G401.6 (cell line): ENCODE data around the gene KPNB1.

Experiments used
- FAIRE-seq: peaks from 2 replicates; lab custom pipeline; 2012; peaks lifted over from hg19 to GRCh38; lab: Jason Lieb, UNC

Gene KPNB1

DNA sequence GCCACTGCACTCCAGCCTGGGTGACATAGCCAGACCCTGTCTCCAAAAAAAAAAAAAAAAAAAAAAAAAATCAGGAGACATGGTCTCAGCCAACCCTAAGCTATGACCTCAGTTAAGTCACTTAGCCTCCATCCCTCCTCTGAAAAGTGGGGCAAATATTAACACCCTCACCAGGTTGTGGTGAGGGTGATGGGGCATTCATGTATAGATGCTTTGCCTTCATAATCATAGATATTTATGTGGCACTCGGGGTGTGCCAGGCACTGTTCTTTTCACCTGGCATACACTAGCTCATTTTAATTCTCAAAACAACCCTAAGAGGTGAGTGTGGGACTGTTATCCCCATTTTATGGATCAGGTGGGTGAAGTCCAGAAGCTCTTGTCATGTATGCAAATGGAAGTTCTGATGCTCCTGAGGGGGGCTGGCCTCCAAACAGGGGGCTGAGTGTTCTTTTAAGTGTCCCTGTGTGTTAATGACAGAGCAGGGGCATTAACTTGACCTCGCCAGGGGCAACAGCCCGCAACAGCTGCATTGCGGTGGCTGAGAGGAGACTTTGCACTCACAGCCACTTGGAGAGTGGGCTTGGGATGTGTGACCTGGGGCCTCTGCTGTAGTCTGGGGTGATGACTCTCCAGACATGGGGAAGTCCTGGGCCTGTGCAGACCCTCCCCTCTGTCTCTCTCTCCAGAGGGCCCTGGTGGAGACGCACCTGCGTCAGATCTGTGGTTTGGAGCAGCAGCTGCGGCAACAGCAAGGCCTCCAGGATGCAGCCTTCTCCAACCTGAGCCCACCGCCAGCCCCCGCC is 48.4 kb downstream of the KPNB1 start:
- FAIRE-seq: no peak

GRCh38 chr17:47698749-47699535 is 49.2 kb downstream of the KPNB1 start:
- FAIRE-seq: no peak

- no peak for FAIRE-seq
Measured at GRCh38 chr17:47699536-47699840, 49.8 kb downstream of the KPNB1 start.

GRCh38 chr17:47700471-47701449 is 51.0 kb downstream of the KPNB1 start:
- FAIRE-seq: no peak

DNA sequence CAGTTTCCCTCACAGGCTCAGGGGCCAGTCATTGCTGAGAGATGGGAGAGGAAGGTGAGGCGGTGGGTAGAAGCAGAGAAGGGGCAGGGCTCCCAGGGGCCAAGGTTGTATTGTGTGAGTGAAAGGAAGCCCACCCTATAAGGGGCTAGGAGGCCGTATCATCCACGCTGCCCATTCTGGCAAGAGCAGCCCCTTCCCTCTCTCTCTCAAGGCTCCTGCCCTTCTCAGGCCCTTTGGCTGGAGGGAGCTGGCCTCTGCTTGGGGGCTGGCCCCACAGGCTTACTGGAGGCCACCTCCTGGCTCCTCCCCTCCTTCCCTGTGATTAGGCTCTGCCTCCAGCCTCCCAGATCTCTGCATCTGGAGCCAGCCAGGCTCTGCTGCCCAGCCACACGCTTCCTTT is 51.9 kb downstream of the KPNB1 start:
- FAIRE-seq: no peak

DNA sequence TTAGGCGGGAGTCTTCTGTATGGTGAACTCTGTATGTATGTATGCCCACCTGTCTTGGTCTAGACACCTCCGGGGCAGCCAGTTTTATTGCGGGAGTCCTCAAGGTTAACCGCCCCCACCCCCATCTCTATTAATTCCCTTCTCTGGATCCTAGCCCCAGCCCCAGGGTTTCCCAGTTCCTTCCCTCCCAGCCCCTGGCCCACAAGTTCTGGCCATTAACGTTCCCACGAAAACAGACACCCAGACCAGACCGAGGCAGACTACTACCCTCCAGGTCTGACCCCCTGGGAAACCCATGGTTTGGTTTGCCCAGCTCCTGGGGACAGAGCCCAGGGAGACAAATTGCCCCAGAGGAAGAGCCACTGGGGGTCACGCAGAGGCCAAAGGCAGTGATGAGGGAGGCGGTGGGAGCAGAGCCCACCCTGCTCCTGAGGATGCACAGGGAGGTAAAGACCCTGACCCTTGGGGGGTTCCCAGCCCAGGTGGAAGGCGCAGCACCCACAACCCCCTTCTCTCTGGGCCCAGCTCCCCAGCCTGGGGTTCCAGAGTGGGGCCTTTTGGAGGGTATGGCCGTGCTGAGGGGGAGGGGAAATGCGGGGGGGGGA is 52.8 kb downstream of the KPNB1 start:
- FAIRE-seq: no peak

DNA sequence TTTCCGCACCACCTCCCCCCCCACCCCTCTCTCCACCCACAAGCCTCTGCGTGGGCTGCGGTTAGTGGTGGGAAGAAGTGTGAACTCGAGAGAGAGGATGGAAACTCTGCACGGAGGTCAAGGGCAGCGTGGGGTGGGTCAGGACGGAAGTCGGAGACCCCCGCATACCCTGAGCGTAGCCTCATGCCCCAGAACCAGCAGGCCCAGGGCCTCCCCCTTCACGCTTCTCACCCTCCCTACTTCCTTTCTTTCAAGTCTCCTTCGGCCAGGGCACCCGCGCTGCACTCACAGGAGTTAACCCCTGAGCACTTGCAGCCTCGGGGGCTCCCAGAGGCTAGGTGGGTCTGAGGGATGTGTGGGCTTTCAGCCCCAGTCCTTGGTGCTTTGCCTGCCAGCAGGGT is 53.5 kb downstream of the KPNB1 start:
- no peak for FAIRE-seq

GRCh38 chr17:47703671-47704070 is 54.0 kb downstream of the KPNB1 start:
- FAIRE-seq: no peak

- FAIRE-seq: no peak
Measured at GRCh38 chr17:47704116-47704515, 54.4 kb downstream of the KPNB1 start.

- no peak for FAIRE-seq
Measured at GRCh38 chr17:47704736-47705135, 55.0 kb downstream of the KPNB1 start.

GRCh38 chr17:47705536-47706530 is 56.1 kb downstream of the KPNB1 start:
- no peak for FAIRE-seq

- no peak for FAIRE-seq
Measured at GRCh38 chr17:47707056-47707804, 57.5 kb downstream of the KPNB1 start.

GRCh38 chr17:47707884-47708283 is 58.2 kb downstream of the KPNB1 start:
- no peak for FAIRE-seq

DNA sequence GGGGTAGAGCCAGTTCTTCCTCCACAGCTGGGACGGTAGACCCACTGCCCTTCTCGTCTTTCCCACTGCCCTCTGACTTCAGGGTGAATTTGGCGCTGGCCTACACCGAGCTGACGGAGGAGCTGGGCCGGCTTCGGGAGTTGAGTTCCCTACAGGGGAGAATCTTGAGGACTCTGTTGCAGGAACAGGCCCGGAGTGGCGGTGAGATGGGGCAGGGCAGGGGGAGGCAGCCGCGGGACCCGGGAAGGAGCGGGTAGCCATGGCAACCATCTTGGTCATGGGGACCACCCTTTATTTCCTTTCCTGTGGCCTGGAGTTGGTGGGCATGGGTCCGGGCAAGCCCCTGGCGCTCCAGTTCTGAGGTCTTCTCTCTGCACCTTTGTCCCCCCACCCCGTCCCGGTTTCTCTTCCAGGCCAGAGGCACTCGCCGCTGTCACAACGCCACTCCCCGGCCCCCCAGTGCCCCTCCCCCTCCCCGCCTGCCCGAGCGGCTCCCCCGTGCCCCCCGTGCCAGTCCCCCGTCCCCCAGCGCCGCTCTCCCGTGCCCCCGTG is 58.7 kb downstream of the KPNB1 start:
- FAIRE-seq: no peak

- no peak for FAIRE-seq
Measured at GRCh38 chr17:47708864-47709541, 59.3 kb downstream of the KPNB1 start.

GRCh38 chr17:47709594-47709993 is 59.9 kb downstream of the KPNB1 start:
- FAIRE-seq: no peak

- FAIRE-seq: no peak
Measured at GRCh38 chr17:47711366-47712099, 61.8 kb downstream of the KPNB1 start.

DNA sequence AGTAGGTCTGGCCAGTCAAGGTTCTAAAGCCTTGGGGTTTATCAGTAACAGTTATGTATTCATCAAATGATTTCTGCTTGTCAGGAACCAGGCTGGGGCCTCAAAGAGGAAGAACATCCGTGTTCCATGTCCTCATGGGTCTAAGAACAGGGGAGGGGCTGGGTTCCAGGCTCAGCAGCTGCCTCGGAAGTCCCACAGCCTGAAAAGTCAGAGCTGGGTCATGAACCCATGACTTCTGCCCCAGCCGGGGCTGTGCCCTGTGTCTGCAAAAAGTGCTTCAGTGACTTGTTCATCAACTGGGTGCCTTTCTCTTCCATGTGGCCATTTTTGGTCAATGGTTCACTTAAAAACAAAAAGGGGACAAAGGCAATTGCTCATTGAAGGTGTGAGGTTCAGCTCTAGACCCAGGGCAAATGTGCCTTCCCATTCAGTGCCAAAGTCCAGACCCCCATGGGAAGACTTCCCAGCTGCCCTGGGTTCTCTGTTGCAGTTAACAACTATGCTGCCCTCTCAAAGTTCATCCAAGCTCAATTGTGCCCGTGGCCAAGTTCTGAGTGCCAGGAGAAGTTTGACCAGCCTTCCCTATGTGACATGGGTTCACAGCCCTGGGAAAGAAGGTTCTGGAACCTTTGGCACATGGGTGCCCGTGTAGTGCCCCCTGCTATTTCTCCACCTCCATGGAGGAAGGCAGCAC is 62.8 kb downstream of the KPNB1 start:
- no peak for FAIRE-seq
